Astrocyte (in vitro differentiated cells and primary cell): ENCODE data around the gene LITAF. TPM values are rescaled to one million over a fixed set of nuclear protein-coding genes. Genes with fewer than 3 reads are reported as not detected.

Experiments used
- DNase-seq: peaks from one replicate; pipeline ENCODE4 v3.0.0-alpha.2; 2010; ENCODE audit warnings: low read depth
- FAIRE-seq: peaks from 2 replicates; lab custom pipeline; 2011; peaks lifted over from hg19 to GRCh38; lab: Jason Lieb, UNC
- H2AFZ ChIP-seq: 2 replicates; pipeline ENCODE4 v1.6.0; 2012; ENCODE audit warnings: low read depth, low read length, inconsistent platforms
- H3K27ac ChIP-seq: 2 replicates; pipeline ENCODE4 v1.5.1; 2011; ENCODE audit warnings: low read depth, low read length, inconsistent platforms
- H3K27me3 ChIP-seq: 2 replicates; pipeline ENCODE4 v1.6.0; 2011; ENCODE audit warnings: low read length, inconsistent platforms; ENCODE audit not compliant: insufficient read depth
- H3K36me3 ChIP-seq: 2 replicates; pipeline ENCODE4 v1.5.1; 2011; ENCODE audit warnings: low read length, inconsistent platforms; ENCODE audit not compliant: insufficient read depth
- H3K4me1 ChIP-seq: 2 replicates; pipeline ENCODE4 v1.5.1; 2011; ENCODE audit warnings: low read length, inconsistent platforms; ENCODE audit not compliant: insufficient read depth
- H3K4me2 ChIP-seq: 2 replicates; pipeline ENCODE4 v1.6.0; 2012; ENCODE audit warnings: low read length, inconsistent platforms
- H3K4me3 ChIP-seq: 2 replicates; pipeline ENCODE4 v1.5.1; 2011; ENCODE audit warnings: low read depth, mild to moderate bottlenecking, low read length, inconsistent platforms; ENCODE audit not compliant: insufficient read depth
- H3K79me2 ChIP-seq: 2 replicates; pipeline ENCODE4 v1.6.0; 2012; ENCODE audit warnings: mild to moderate bottlenecking, low read length, inconsistent platforms; ENCODE audit not compliant: insufficient read depth
- H3K9ac ChIP-seq: 2 replicates; pipeline ENCODE4 v1.6.0; 2012; ENCODE audit warnings: mild to moderate bottlenecking, low read length, inconsistent platforms
- H3K9me3 ChIP-seq: 2 replicates; pipeline ENCODE4 v1.5.1; 2012; ENCODE audit warnings: low read depth, mild to moderate bottlenecking, low read length, inconsistent platforms; ENCODE audit not compliant: insufficient read depth
- H4K20me1 ChIP-seq: 2 replicates; pipeline ENCODE4 v1.6.0; 2012; ENCODE audit warnings: low read length, inconsistent platforms; ENCODE audit not compliant: insufficient read depth
- H3K27ac Mint-ChIP-seq: one replicate; pipeline ENCODE4 v1.8.0; 2021; ENCODE audit warnings: mild to moderate bottlenecking, mixed read lengths; ENCODE audit not compliant: unreplicated experiment
- H3K27me3 Mint-ChIP-seq: one replicate; pipeline ENCODE4 v1.8.0; 2021; ENCODE audit warnings: low read depth, mixed read lengths; ENCODE audit not compliant: unreplicated experiment
- H3K36me3 Mint-ChIP-seq: one replicate; pipeline ENCODE4 v1.8.0; 2021; ENCODE audit warnings: low read depth, mixed read lengths; ENCODE audit not compliant: unreplicated experiment
- H3K4me1 Mint-ChIP-seq: one replicate; pipeline ENCODE4 v1.8.0; 2021; ENCODE audit warnings: low read depth, mixed read lengths; ENCODE audit not compliant: unreplicated experiment
- H3K4me3 Mint-ChIP-seq: one replicate; pipeline ENCODE4 v1.8.0; 2021; ENCODE audit warnings: mild to moderate bottlenecking, moderate library complexity, mixed read lengths; ENCODE audit not compliant: unreplicated experiment
- H3K9me3 Mint-ChIP-seq: one replicate; pipeline ENCODE4 v1.8.0; 2021; ENCODE audit warnings: mild to moderate bottlenecking, mixed read lengths; ENCODE audit not compliant: unreplicated experiment
- EZH2 ChIP-seq: IDR thresholded peaks from 2 replicates; pipeline ENCODE4 v1.6.1; 2012; ENCODE audit warnings: mild to moderate bottlenecking, low read length, inconsistent platforms; ENCODE audit not compliant: insufficient read depth
- total RNA-seq: library from RNA; stranded (reverse); gene quantifications from 2 replicates; pipeline ENCODE4 v1.2.1, GENCODE V29; 2021
- TF ChIP-seq, protein P1 (sequence below): IDR thresholded peaks from 2 replicates; pipeline ENCODE4 v1.5.1; 2011; ENCODE audit warnings: low read depth, mild to moderate bottlenecking, inconsistent platforms, low read length, moderate library complexity; ENCODE audit not compliant: insufficient read depth

LITAF gene
- total RNA-seq, 1 donor from 2014 or later, result 113 TPM

DNA sequence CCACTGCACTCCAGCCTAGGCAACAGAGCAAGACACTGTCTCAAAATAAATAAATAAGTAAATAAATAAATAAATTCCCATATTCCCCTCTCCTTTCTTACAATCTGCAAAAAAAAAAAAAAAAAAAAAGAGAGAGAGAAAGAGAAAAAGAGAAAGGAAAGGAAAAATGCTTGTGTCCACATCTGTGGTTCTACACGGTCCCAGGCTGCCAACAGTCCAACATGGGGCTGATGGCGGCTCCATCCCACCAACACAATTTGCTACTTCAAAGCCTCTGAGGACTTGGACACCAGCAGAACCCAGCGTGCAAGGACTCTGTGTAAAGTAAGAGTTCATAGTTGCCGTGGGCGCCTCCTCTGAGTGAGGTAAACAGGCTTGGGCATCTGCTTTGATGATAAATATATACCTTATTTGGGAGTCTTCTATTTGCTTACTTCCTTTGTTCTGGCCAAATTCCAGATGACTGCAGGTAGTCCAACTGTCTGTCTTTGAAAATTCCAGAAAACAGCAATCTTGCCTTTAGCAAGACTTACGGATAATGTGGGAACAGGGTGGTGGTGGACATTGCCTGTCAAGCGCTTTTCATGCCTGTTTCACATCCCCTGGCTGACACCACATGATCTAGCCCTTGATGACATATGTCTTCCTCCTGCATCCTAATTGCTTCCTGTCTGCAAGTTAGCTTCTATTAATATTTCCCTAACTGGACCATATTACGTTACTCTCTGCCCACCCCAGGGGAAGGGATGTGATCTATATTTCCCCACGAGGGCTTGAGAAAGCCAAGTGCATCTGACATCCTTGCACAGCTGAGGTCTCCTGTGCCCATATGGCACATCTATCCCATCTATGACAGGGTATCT lies 10.1 kb downstream of the LITAF start:
- Histone ChIP-seq H3K27ac (no peak overlapping the region), H3K9me3 (no peaks in the 10 kb centered on the region), H4K20me1 (peaks cover 74% of the 10 kb centered on the region), H3K9ac (no peak overlapping the region), H3K4me2 (no peak overlapping the region), H3K27me3 (no peaks in the 10 kb centered on the region), H3K4me3 (no peak overlapping the region), H3K36me3 (no peaks in the 10 kb centered on the region), H2AFZ (no peak overlapping the region), H3K79me2 (peaks cover 65% of the 10 kb centered on the region), H3K4me1 (no peaks in the 10 kb centered on the region)
- FAIRE-seq (no peak), DNase-seq (no peak)
- Mint-ChIP-seq H3K4me1 (peaks cover 4% of the 10 kb centered on the region), H3K36me3 (peaks cover 15% of the 10 kb centered on the region), H3K27ac (no peak overlapping the region), H3K4me3 (no peak overlapping the region), H3K9me3 (peaks cover 4% of the 10 kb centered on the region), H3K27me3 (no peaks in the 10 kb centered on the region)
- no peak for TF ChIP-seq EZH2
- TF ChIP-seq, protein P1, sequence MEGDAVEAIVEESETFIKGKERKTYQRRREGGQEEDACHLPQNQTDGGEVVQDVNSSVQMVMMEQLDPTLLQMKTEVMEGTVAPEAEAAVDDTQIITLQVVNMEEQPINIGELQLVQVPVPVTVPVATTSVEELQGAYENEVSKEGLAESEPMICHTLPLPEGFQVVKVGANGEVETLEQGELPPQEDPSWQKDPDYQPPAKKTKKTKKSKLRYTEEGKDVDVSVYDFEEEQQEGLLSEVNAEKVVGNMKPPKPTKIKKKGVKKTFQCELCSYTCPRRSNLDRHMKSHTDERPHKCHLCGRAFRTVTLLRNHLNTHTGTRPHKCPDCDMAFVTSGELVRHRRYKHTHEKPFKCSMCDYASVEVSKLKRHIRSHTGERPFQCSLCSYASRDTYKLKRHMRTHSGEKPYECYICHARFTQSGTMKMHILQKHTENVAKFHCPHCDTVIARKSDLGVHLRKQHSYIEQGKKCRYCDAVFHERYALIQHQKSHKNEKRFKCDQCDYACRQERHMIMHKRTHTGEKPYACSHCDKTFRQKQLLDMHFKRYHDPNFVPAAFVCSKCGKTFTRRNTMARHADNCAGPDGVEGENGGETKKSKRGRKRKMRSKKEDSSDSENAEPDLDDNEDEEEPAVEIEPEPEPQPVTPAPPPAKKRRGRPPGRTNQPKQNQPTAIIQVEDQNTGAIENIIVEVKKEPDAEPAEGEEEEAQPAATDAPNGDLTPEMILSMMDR, result no peak

DNA sequence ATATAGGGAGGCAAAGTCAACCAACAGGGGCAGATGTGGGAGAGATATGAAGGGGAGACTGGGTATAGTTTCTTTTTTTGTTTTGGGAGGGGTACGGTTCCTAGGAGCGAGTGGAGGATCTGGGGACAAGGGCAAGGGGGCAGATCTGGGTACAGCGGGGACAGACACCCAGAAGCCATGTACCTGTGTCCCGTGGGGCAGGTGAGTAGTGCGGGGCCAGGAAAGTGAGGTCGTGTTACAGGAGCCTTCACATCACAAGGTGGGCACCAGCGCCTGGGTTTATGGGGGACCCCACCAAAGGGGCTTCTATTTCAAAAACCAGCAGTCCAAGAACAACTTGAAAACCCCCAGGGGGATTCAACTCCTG lies 11.5 kb downstream of the LITAF start:
- H3K4me3 ChIP-seq, result no peak overlapping the region
- DNase-seq, result no peak
- Mint-ChIP-seq H3K9me3 (peaks cover 4% of the 10 kb centered on the region), H3K4me3 (no peak overlapping the region), H3K4me1 (peaks cover 2% of the 10 kb centered on the region), H3K36me3 (peaks cover 15% of the 10 kb centered on the region), H3K27me3 (no peaks in the 10 kb centered on the region), H3K27ac (no peak overlapping the region)
- H4K20me1 ChIP-seq, result peaks cover 79% of the 10 kb centered on the region
- H2AFZ ChIP-seq, result no peak overlapping the region
- no peak overlapping the region for H3K9ac ChIP-seq
- H3K36me3 ChIP-seq, result no peaks in the 10 kb centered on the region
- no peaks in the 10 kb centered on the region for H3K27me3 ChIP-seq
- no peaks in the 10 kb centered on the region for H3K4me1 ChIP-seq
- TF ChIP-seq EZH2, result no peak
- TF ChIP-seq, protein P1, result no peak
- no peak overlapping the region for H3K27ac ChIP-seq
- FAIRE-seq, result no peak
- peaks cover 66% of the 10 kb centered on the region for H3K79me2 ChIP-seq
- no peaks in the 10 kb centered on the region for H3K9me3 ChIP-seq
- no peak overlapping the region for H3K4me2 ChIP-seq
